OCI-LY7 (cell line): ENCODE measurements around the gene FBXL3. TPM values are rescaled to one million over a fixed set of nuclear protein-coding genes. Genes with fewer than 3 reads are reported as not detected.

Experiments
- BruUV-seq: library from RNA; stranded (reverse); fragments of 400-500 nt; replicated peaks from 2 replicates; lab custom pipeline; 2021; lab: Mats Ljungman, UMichigan
- CTCF ChIA-PET: fragments of 300-600 bp; sonication (Branson Sonifier 250); formaldehyde crosslinking; loops from one replicate; lab custom pipeline; 2022; ENCODE audit warnings: antibody characterized with exemption; ENCODE audit not compliant: unreplicated experiment; lab: Charles Lee
- POLR2A ChIA-PET: fragments of 300-600 bp; sonication (Branson Sonifier 250); formaldehyde crosslinking; loops from one replicate; lab custom pipeline; 2022; ENCODE audit warnings: antibody characterized with exemption; lab: Charles Lee
- DNase-seq: peaks from one replicate; pipeline ENCODE4 v3.0.0-alpha.2; 2015; ENCODE audit warnings: low spot score
- H2AFZ ChIP-seq: fragments of 200-600 bp; sonication (generic), shearing (Covaris generic); 2 replicates; pipeline ENCODE4 v1.6.1; 2014; ENCODE audit warnings: mild to moderate bottlenecking, antibody characterized with exemption, low read length, moderate library complexity
- H3K27ac ChIP-seq: fragments of 200-600 bp; sonication (generic); 2 replicates; pipeline ENCODE4 v1.5.1; 2014; ENCODE audit warnings: mixed run types, low read depth, mild to moderate bottlenecking, moderate library complexity, low read length, inconsistent platforms; ENCODE audit not compliant: poor library complexity, severe bottlenecking
- H3K36me3 ChIP-seq: fragments of 200-600 bp; sonication (generic); 2 replicates; pipeline ENCODE4 v1.6.1; 2014; ENCODE audit warnings: mild to moderate bottlenecking, antibody characterized with exemption, low read length, moderate library complexity, mixed read lengths; ENCODE audit not compliant: insufficient read depth
- H3K4me1 ChIP-seq: fragments of 200-600 bp; sonication (generic); 2 replicates; pipeline ENCODE4 v1.5.1; 2014; ENCODE audit warnings: mild to moderate bottlenecking, low read length; ENCODE audit not compliant: insufficient read depth, poor library complexity, severe bottlenecking
- H3K4me2 ChIP-seq: fragments of 200-600 bp; sonication (generic); 2 replicates; pipeline ENCODE4 v1.6.1; 2014; ENCODE audit warnings: mild to moderate bottlenecking, low read length
- H3K4me3 ChIP-seq: fragments of 200-600 bp; sonication (generic); 2 replicates; pipeline ENCODE4 v1.5.1; 2014; ENCODE audit warnings: mild to moderate bottlenecking, low read depth, low read length; ENCODE audit not compliant: poor library complexity, severe bottlenecking
- H3K79me2 ChIP-seq: fragments of 200-600 bp; sonication (generic); 2 replicates; pipeline ENCODE4 v1.6.1; 2016; ENCODE audit warnings: low read depth, mild to moderate bottlenecking, low read length, moderate library complexity, mixed read lengths; ENCODE audit not compliant: insufficient read depth
- H3K9me2 ChIP-seq: fragments of 200-600 bp; sonication (generic); 2 replicates; pipeline ENCODE4 v1.6.1; 2016; ENCODE audit warnings: mild to moderate bottlenecking, low read length, mixed read lengths; ENCODE audit not compliant: insufficient read depth
- H3K9me3 ChIP-seq: fragments of 200-600 bp; sonication (generic); 2 replicates; pipeline ENCODE4 v1.6.1; 2014; ENCODE audit warnings: mild to moderate bottlenecking, mixed run types, low read length, mixed read lengths
- H4K20me1 ChIP-seq: fragments of 200-600 bp; sonication (generic); 2 replicates; pipeline ENCODE4 v1.6.1; 2014; ENCODE audit warnings: mild to moderate bottlenecking, antibody characterized with exemption, low read length, moderate library complexity, mixed read lengths; ENCODE audit not compliant: insufficient read depth
- CTCF ChIP-seq: fragments of 200-600 bp; sonication (generic); conservative IDR thresholded peaks from 2 replicates; pipeline ENCODE4 v1.5.1; 2014; ENCODE audit warnings: mild to moderate bottlenecking, antibody characterized with exemption, low read length, moderate library complexity, mixed read lengths
- EZH2phosphoT487 ChIP-seq: fragments of 200-600 bp; sonication (generic); IDR thresholded peaks from 2 replicates; pipeline ENCODE4 v1.6.1; 2018; ENCODE audit warnings: low read depth, borderline replicate concordance, mild to moderate bottlenecking, mixed run types, antibody characterized with exemption, low read length, moderate library complexity, mixed read lengths
- intact Hi-C: fragments of 100-400 bp; cut with micrococcal nuclease; formaldehyde crosslinking; loops from one replicate; pipeline ENCODE4 v1.10.0; 2022; ENCODE audit not compliant: unreplicated experiment
- total RNA-seq, 2 experiments: library from RNA; depleted of rRNA in 1 of 2; stranded (reverse); fragments of >200 nt in 1 of 2; shearing (Covaris generic) in 1 of 2; gene quantifications; 2 replicates each; pipeline ENCODE4 v1.2.3, GENCODE V29; 2014 to 2022

Gene FBXL3
- total RNA-seq, 2 experiments from 2014 or later: 21.6 to 25.1 TPM

- no TSS peak for BruUV-seq
Measured at GRCh38 chr13:77038907-77039480, 12.0 kb upstream of the FBXL3 start.

GRCh38 chr13:77036279-77036678 lies 9.3 kb upstream of the FBXL3 start:
- Histone ChIP-seq H2AFZ (no peak overlapping the region), H3K79me2 (no peaks in the 10 kb centered on the region), H3K4me1 (no peaks in the 10 kb centered on the region), H3K4me3 (no peak overlapping the region), H3K36me3 (no peaks in the 10 kb centered on the region), H3K9me2 (no peaks in the 10 kb centered on the region), H3K27ac (no peak overlapping the region), H3K9me3 (no peaks in the 10 kb centered on the region), H3K4me2 (no peak overlapping the region), H4K20me1 (no peaks in the 10 kb centered on the region)
- ChIA-PET CTCF (no interaction called here), POLR2A (no interaction called here)
- DNase-seq: no peak
- intact Hi-C loops: no loop called here
- no TSS peak for BruUV-seq
- TF ChIP-seq CTCF: no peak
- no peak for TF ChIP-seq EZH2phosphoT487

More at GRCh38 chr13:77038907-77039480, 12.0 kb upstream of the FBXL3 start:
- intact Hi-C loops: no loop called here
- DNase-seq: no peak
- H3K4me1 ChIP-seq: no peaks in the 10 kb centered on the region
- H3K79me2 ChIP-seq: no peaks in the 10 kb centered on the region
- H3K4me3 ChIP-seq: no peak overlapping the region
- no peak overlapping the region for H3K4me2 ChIP-seq
- CTCF ChIA-PET: no interaction called here
- H3K9me2 ChIP-seq: no peaks in the 10 kb centered on the region
- POLR2A ChIA-PET: interaction anchor here (1.0 kb wide), 1 partner anchor 11 kb away, joined by 3 read pairs; no protein-coding TSS in a partner anchor
- no peaks in the 10 kb centered on the region for H3K9me3 ChIP-seq
- no peaks in the 10 kb centered on the region for H4K20me1 ChIP-seq
- no peaks in the 10 kb centered on the region; the same call in 1 of the 2 replicates for H3K36me3 ChIP-seq
- TF ChIP-seq CTCF (no peak), EZH2phosphoT487 (no peak)
- H2AFZ ChIP-seq: no peak overlapping the region
- no peak overlapping the region for H3K27ac ChIP-seq

- POLR2A ChIA-PET: interaction anchor here (0.6 to 1.0 kb wide), 6 partner anchors 8 to 1661 kb away, joined by 3 to 4 read pairs (median 4); partner anchors contain the start of gene FBXL3
Measured at GRCh38 chr13:77034881-77035280, 7.9 kb upstream of the FBXL3 start.

More at GRCh38 chr13:77034881-77035280, 7.9 kb upstream of the FBXL3 start:
- CTCF ChIA-PET: no interaction called here
- no peaks in the 10 kb centered on the region for H3K36me3 ChIP-seq
- H3K4me3 ChIP-seq: no peak overlapping the region
- TF ChIP-seq CTCF: no peak
- no peak for TF ChIP-seq EZH2phosphoT487
- H3K4me1 ChIP-seq: no peaks in the 10 kb centered on the region
- H2AFZ ChIP-seq: no peak overlapping the region
- intact Hi-C loops: no loop called here
- DNase-seq: no peak
- H4K20me1 ChIP-seq: no peaks in the 10 kb centered on the region
- no peaks in the 10 kb centered on the region for H3K9me2 ChIP-seq
- no peaks in the 10 kb centered on the region for H3K79me2 ChIP-seq
- H3K4me2 ChIP-seq: no peak overlapping the region
- BruUV-seq: no TSS peak
- H3K9me3 ChIP-seq: no peaks in the 10 kb centered on the region
- H3K27ac ChIP-seq: no peak overlapping the region
